Prostate gland (tissue), 2 donors: ENCODE data around the gene C1QTNF9.

ENCODE experiments used
- POLR2A ChIP-seq: fragments of 450-650 bp; IDR thresholded peaks from one replicate; pipeline ENCODE4 v1.6.1; 2016; ENCODE audit warnings: antibody characterized with exemption, mild to moderate bottlenecking
- TF ChIP-seq, protein P1 (sequence below), 4 experiments: fragments of 200-600 bp in 2 of 4; fragments of 450-650 bp in 2 of 4; sonication (generic) in 2 of 4; IDR thresholded peaks; 1 replicate in 3 of 4; 2 replicates in 1 of 4; pipeline ENCODE4 v1.5.1; 2016 to 2019; ENCODE audit warnings: antibody characterized with exemption in 4 of 4, mild to moderate bottlenecking in 2 of 4, moderate library complexity in 2 of 4

DNA sequence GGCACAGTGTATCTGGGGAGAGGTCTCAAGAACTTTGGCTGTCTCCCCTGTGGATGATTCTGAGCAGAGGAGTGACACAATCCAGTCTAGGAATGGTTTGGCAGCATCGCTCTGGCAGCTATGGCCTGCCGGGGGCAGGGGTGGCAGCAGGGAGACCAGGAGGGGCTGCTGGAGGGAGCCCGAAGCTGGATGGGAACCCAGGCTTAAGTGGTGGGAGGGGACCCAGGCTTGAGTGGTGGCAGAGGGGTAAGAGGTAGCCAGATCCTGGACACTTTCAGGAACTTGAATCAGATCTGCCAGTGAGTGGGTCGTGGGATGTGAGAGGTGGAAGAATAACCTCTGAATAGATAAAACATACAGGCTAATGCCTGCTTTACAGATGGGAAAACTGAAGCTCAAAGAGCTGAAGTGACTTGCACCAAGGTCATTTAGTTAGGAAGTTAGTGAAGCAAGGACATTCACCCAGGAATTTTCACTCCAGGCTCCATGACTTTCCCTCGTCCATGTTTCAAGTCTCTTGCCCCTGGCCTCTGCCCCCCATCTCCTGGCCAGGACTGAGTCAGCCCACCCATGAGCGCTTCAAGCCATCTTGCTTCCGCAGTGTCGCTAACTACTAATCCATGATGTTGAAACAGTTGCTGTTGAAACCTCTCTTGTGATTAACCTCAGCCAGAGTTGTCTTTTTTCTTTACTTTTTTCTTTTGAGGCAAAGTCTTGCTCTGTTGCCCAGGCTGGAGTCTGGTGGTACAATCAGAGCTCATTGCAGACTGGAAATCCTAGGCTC is 29.9 kb upstream of the C1QTNF9 start:
- TF ChIP-seq, protein P1, sequence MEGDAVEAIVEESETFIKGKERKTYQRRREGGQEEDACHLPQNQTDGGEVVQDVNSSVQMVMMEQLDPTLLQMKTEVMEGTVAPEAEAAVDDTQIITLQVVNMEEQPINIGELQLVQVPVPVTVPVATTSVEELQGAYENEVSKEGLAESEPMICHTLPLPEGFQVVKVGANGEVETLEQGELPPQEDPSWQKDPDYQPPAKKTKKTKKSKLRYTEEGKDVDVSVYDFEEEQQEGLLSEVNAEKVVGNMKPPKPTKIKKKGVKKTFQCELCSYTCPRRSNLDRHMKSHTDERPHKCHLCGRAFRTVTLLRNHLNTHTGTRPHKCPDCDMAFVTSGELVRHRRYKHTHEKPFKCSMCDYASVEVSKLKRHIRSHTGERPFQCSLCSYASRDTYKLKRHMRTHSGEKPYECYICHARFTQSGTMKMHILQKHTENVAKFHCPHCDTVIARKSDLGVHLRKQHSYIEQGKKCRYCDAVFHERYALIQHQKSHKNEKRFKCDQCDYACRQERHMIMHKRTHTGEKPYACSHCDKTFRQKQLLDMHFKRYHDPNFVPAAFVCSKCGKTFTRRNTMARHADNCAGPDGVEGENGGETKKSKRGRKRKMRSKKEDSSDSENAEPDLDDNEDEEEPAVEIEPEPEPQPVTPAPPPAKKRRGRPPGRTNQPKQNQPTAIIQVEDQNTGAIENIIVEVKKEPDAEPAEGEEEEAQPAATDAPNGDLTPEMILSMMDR (IDR thresholded peaks at IDR 0.05), result no peak
- no peak for TF ChIP-seq POLR2A
